ENCODE measurements around the gene TNFAIP8L3. TPM values are rescaled to one million over a fixed set of nuclear protein-coding genes. Genes with fewer than 3 reads are reported as not detected.

TNFAIP8L3 gene
- total RNA-seq, 1 donor from 2014 or later, result 0.31 TPM

DNA sequence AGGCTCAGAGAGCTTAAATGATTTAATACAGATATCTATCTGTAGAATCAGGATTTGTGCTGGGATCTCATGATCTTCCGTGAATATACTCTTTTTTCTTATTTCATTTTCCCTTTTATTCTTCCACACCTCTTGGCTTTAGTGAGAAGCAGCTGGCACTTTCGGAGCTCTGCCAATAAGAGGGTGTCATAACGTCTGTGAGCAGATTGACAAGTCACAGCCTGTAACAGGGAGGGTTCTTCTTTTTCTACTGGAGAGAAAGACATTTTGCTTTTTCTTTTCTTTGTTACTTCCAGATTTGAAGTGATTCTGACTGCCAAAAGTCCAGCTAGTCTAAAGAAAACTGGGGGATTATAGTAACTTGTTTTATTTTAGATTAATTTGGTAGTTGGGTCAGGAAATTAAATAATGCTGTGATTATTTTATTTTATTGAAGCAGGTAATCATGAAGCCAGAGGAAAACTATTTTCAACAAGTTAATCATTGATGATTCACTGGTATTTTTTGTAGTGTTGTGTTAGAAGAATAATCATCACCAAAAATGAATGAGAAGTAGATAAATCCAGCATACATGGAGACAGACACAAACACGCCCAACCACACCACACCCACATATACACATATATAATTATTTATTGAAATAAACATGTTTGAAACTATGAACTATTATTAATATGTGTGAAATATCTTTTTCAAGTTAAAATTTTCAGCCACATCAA lies 69.8 kb downstream of the TNFAIP8L3 start:
- no peak overlapping the region for H3K4me3 Mint-ChIP-seq
- H3K4me1 Mint-ChIP-seq, result peaks cover 3% of the 10 kb centered on the region

DNA sequence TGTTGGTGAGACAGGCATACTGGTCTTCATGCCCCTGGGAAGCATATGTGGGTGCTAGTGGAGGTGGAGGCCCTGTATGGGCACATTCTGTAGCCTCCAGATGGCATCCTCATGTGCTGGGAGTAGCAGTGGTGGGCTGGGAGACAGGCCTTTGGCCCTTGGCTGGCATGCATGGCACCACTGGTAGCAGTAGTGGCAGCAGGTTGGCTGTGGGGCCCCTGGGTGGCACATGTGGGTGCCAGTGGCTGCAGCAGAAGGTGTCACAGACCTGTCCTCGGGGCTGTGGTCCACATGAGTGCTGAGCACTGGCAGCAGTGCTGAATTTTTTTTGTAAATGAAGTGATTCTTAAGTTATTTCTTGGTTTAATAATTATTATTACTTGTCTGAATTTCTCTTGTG lies 71.2 kb downstream of the TNFAIP8L3 start:
- no peak overlapping the region for H3K4me3 Mint-ChIP-seq
- peaks cover 3% of the 10 kb centered on the region for H3K4me1 Mint-ChIP-seq
- H3K36me3 Mint-ChIP-seq, result peaks cover 10% of the 10 kb centered on the region
- no peak for DNase-seq (ENCODE audit: low spot score in 2 of 2, unreplicated experiment in 2 of 2)
- peaks cover 22% of the 10 kb centered on the region for H3K9me3 Mint-ChIP-seq
- TF ChIP-seq, protein P1, sequence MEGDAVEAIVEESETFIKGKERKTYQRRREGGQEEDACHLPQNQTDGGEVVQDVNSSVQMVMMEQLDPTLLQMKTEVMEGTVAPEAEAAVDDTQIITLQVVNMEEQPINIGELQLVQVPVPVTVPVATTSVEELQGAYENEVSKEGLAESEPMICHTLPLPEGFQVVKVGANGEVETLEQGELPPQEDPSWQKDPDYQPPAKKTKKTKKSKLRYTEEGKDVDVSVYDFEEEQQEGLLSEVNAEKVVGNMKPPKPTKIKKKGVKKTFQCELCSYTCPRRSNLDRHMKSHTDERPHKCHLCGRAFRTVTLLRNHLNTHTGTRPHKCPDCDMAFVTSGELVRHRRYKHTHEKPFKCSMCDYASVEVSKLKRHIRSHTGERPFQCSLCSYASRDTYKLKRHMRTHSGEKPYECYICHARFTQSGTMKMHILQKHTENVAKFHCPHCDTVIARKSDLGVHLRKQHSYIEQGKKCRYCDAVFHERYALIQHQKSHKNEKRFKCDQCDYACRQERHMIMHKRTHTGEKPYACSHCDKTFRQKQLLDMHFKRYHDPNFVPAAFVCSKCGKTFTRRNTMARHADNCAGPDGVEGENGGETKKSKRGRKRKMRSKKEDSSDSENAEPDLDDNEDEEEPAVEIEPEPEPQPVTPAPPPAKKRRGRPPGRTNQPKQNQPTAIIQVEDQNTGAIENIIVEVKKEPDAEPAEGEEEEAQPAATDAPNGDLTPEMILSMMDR (IDR thresholded peaks at IDR 0.05; ENCODE audit: unreplicated experiment), result no peak
- H3K27me3 Mint-ChIP-seq (ENCODE audit: low read depth), result no peaks in the 10 kb centered on the region
- no peak overlapping the region for H3K27ac Mint-ChIP-seq

More for the DNA sequence above, 69.8 kb downstream of the TNFAIP8L3 start:
- TF ChIP-seq, protein P1 (IDR thresholded peaks at IDR 0.05; ENCODE audit: unreplicated experiment), result no peak
- DNase-seq (ENCODE audit: low spot score in 2 of 2, unreplicated experiment in 2 of 2), result no peak
- Mint-ChIP-seq H3K27ac (peak overlapping the region; percentile 81), H3K27me3 (ENCODE audit: low read depth) (no peaks in the 10 kb centered on the region), H3K9me3 (peaks cover 15% of the 10 kb centered on the region), H3K36me3 (peaks cover 5% of the 10 kb centered on the region)

DNA sequence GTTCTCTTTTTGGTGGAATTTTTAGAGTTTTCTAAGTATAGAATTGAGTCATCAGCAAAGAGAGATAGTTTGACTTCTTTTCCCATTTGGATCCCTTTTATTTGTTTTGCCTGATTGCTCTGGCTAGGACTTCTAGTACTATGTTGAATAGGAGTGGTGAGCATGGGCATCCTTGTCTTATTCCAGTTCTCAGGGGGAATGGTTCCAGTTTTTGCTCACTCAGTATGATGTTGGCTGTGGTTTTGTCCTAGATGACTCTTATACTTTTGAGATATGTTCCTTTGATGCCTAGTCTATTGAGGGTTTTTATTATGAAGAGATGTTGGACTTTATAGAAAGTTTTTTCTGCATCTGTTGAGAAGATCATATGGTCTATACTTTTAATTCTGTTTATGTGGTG lies 72.5 kb downstream of the TNFAIP8L3 start:
- no peak for DNase-seq (ENCODE audit: low spot score in 2 of 2, unreplicated experiment in 2 of 2)
- Mint-ChIP-seq H3K27me3 (ENCODE audit: low read depth) (no peaks in the 10 kb centered on the region), H3K9me3 (peaks cover 21% of the 10 kb centered on the region), H3K4me3 (no peak overlapping the region), H3K4me1 (peaks cover 3% of the 10 kb centered on the region), H3K27ac (no peak overlapping the region), H3K36me3 (peaks cover 8% of the 10 kb centered on the region)
- TF ChIP-seq, protein P1 (IDR thresholded peaks at IDR 0.05; ENCODE audit: unreplicated experiment), result no peak

DNA sequence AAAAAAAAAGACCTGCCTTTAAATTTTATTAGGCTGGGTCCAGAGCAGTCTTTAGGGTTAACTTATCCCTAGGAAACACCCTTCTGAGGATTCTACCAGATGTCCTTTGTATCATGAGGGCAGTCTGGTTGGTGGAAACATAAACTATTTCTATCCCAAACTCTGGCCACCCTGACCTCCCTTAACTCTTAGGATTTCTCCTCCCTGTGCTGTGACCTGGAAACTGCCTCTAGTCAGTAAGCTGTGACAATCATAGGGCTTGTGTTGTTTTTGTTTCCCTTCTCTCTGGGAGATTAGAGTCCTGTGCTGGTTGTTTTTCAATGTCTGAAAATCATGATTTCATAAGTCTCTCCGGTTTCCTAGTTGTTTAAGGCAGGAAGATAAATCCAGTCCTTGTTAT lies 78.1 kb downstream of the TNFAIP8L3 start:
- Mint-ChIP-seq H3K9me3 (peaks cover 26% of the 10 kb centered on the region), H3K4me3 (no peak overlapping the region), H3K4me1 (peaks cover 5% of the 10 kb centered on the region), H3K27ac (peak overlapping the region; percentile 37), H3K27me3 (ENCODE audit: low read depth) (no peaks in the 10 kb centered on the region), H3K36me3 (peaks cover 8% of the 10 kb centered on the region)
- no peak for DNase-seq (ENCODE audit: low spot score in 2 of 2, unreplicated experiment in 2 of 2)
- TF ChIP-seq, protein P1 (IDR thresholded peaks at IDR 0.05; ENCODE audit: unreplicated experiment), result no peak

DNA sequence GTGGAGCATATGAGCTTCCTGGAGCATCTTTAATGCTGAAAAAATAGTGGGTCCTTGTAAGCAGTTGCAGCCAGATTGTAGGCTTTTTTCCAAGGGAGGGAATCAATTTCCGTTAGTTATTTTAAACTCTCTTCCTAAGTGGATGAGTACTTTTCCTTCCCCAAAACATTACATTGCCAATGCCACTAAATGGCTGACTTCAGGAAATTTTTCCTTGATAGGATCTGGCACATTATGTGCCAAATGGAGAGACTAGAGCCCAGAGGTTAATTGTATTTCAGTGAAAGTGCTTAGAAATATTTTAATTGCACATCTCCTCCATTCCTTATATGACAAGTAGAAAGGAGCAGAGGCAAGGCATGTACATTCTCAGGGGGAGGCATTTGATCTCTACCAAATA lies 83.5 kb downstream of the TNFAIP8L3 start:
- H3K4me3 Mint-ChIP-seq, result no peak overlapping the region
- no peak overlapping the region for H3K27ac Mint-ChIP-seq
- H3K36me3 Mint-ChIP-seq, result peaks cover 27% of the 10 kb centered on the region
- peaks cover 2% of the 10 kb centered on the region for H3K4me1 Mint-ChIP-seq
- no peak for DNase-seq (ENCODE audit: low spot score in 2 of 2, unreplicated experiment in 2 of 2)
- peaks cover 32% of the 10 kb centered on the region for H3K9me3 Mint-ChIP-seq
- H3K27me3 Mint-ChIP-seq (ENCODE audit: low read depth), result no peaks in the 10 kb centered on the region
- TF ChIP-seq, protein P1 (IDR thresholded peaks at IDR 0.05; ENCODE audit: unreplicated experiment), result no peak
